ENCODE results near the gene MUC13.
A peak's percentile ranks its signal among the peaks of the same experiment; 100 is the strongest.

MUC13 gene

DNA sequence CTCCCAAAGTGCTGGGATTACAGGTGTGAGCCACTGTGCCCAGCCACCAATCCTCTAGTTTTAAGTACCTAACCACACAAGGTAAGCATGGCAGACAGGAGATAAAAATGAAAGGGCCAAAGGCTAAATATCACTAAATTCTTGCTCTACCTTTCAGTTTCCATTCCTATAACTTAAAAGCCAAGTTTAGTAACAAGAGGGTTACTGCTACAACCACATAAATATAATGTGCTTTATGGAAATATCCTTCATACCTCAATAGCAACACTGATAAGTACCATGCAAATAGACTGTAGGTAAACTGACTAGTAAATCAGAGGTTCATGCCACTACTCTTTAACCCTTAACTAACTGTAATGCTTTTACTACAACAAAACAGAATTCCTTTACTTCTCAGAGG is 38.7 kb upstream of the MUC13 start:
- TF ChIP-seq, protein P1, sequence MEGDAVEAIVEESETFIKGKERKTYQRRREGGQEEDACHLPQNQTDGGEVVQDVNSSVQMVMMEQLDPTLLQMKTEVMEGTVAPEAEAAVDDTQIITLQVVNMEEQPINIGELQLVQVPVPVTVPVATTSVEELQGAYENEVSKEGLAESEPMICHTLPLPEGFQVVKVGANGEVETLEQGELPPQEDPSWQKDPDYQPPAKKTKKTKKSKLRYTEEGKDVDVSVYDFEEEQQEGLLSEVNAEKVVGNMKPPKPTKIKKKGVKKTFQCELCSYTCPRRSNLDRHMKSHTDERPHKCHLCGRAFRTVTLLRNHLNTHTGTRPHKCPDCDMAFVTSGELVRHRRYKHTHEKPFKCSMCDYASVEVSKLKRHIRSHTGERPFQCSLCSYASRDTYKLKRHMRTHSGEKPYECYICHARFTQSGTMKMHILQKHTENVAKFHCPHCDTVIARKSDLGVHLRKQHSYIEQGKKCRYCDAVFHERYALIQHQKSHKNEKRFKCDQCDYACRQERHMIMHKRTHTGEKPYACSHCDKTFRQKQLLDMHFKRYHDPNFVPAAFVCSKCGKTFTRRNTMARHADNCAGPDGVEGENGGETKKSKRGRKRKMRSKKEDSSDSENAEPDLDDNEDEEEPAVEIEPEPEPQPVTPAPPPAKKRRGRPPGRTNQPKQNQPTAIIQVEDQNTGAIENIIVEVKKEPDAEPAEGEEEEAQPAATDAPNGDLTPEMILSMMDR (IDR thresholded peaks at IDR 0.05; ENCODE audit: control insufficient read depth, extremely low read depth, insufficient read depth) = no peak
- no peak for DNase-seq (ENCODE audit: low read depth)
- H3K4me3 ChIP-seq (ENCODE audit: low read depth, low read length) = no peak overlapping the region

DNA sequence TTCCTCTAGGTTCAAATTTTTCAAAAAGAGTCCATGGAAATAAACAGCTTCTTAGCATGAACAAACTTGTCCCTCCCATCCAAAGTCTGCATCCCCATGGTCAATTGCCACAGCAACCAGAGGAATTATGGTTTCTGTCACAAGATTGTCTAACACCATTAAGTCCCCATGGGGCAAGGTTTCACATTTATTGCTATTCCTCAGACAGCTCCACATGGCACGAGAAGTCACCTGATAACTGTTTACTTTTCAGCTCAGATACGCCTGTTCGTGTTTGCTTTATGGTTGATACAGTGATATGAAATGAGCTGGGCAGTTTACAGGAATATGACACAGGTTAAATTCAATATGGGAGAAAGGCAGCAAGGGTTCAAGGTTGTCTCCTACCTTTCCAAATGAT is 37.9 kb upstream of the MUC13 start:
- H3K4me3 ChIP-seq (ENCODE audit: low read depth, low read length) = no peak overlapping the region
- TF ChIP-seq, protein P1 (IDR thresholded peaks at IDR 0.05; ENCODE audit: control insufficient read depth, extremely low read depth, insufficient read depth) = no peak
- DNase-seq (ENCODE audit: low read depth) = peak; percentile 63

DNA sequence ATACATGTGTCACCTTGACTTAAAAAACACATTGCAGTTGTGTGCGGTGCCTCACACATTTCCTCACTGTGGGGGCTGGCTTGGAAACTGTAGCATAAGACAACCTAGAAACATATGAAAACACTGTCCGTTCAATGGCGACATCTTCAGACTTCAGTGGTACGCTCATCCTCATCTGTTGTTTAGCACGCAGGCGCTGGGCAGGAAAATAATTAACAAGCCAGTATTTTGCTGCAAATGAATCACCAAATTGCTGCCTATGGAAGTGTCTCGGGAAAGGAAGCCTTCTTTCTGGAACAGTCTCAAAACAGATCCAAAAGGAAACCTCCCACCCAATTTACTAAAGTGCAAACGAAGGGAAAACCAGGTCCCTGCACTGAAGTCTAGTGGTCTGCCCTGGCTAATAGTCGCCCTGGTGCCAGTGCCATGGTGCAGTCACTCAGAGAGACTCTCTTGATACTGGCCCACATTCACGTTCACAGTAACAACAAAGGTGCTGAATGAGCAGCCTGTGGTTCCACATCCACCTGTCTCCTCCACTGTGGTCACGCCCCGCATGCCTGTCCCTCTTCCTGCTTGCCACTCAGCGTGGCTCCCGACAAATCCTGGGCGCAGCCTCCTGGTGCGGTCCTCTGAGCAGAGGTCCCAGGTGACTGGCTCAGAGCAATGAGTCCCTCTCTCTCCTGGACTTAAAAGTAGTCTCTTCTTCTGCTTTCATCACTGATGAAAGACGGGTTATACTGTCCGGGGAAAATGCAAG is 35.6 kb upstream of the MUC13 start:
- no peak for DNase-seq (ENCODE audit: low read depth)
- TF ChIP-seq, protein P1 (IDR thresholded peaks at IDR 0.05; ENCODE audit: control insufficient read depth, extremely low read depth, insufficient read depth) = no peak
- no peak overlapping the region for H3K4me3 ChIP-seq (ENCODE audit: low read depth, low read length)

DNA sequence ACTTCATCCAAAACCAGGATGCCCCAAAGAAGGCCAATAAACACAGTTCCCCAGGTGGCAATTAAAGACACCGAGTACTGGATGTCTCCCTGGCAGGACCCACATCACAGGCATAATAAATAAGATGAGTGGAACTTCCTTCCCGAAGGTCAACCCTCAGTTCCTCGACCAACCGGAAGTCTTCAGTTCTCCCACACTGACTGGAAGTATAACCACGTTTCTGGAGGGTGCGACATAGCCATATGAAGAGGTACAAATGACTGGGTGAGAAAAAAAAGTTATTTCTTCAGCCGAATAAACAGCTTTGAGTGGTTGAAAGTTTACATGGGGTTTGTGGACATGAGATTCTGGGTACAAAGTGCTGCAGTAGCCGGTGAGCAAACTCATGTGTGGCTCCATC is 34.6 kb upstream of the MUC13 start:
- TF ChIP-seq, protein P1 (IDR thresholded peaks at IDR 0.05; ENCODE audit: control insufficient read depth, extremely low read depth, insufficient read depth) = no peak
- H3K4me3 ChIP-seq (ENCODE audit: low read depth, low read length) = no peak overlapping the region
- DNase-seq (ENCODE audit: low read depth) = no peak

DNA sequence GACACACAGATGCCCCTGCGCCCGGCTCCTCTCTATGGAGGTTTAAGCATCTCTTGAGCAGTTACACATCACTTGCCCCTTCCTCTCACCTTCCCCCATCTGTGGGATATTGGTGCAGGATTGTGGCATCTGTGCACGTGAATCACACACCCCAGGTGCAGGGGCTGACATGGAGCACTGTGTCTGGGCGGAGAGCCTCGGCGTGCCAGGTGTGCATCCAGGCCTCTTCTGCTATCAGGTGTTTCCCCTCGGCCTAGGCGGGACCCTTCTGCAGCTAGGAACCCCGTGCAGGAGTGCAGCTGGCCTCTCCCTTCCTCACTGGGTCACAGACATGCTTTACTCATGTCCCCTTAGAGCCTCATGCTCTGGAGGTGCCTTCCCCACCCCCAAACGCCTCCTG is 33.4 kb upstream of the MUC13 start:
- no peak for DNase-seq (ENCODE audit: low read depth)
- no peak overlapping the region for H3K4me3 ChIP-seq (ENCODE audit: low read depth, low read length)
- TF ChIP-seq, protein P1 (IDR thresholded peaks at IDR 0.05; ENCODE audit: control insufficient read depth, extremely low read depth, insufficient read depth) = no peak

DNA sequence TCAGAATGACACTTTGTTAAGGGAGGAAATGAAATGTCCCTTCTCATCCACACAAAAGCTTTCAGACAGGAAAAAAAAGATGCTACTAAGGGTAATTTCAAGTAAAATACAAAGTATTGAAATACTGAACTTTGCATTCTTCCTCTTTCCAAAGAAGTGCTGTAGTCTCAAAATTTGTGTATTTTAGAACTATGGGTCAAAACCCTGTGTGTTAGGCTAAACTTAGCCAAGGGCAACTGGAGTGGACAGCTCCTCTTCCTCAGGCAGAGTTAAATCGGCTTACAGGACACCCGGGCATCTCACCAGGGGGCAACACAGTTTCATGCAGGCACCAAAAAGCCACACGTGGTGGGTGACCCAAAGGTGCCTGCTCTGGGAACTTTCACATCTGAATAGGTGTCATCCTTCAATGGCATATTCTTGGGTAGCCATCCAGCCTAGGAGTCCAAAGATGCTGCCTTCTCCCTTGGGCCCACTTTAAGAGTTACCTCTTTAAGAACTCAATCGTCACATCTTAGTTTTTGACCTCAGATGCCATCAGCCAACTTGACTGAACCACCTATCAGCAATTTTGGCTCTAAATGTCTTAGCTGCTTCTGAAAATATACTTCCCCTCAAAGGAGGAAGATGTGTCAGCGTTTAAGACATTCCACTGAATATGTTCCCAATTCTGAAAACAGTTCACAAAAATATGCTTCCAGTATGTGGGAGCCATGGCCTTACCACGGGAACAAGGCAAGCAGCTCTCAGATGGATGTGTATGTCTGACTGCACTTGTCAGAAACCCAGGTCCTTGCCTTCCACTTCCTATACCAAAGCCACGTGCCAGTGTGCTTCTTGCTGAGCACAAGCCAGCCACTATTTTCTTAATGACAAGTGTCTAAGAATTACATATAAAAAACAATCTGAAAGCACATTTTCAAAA is 32.2 kb upstream of the MUC13 start:
- H3K4me3 ChIP-seq (ENCODE audit: low read depth, low read length) = no peak overlapping the region
- no peak for DNase-seq (ENCODE audit: low read depth)
- TF ChIP-seq, protein P1 (IDR thresholded peaks at IDR 0.05; ENCODE audit: control insufficient read depth, extremely low read depth, insufficient read depth) = no peak
